Suprapubic skin (tissue), 4 donors: Measurements from ENCODE around the gene USP32. TPM values are rescaled to one million over a fixed set of nuclear protein-coding genes. Genes with fewer than 3 reads are reported as not detected.

Experiments
- DNase-seq, 2 donors: peaks; one replicate each; pipeline ENCODE4 v3.0.0-alpha.2; 2019; ENCODE audit warnings: low spot score in 2 of 2
- H3K27ac ChIP-seq: fragments of 200-600 bp; sonication (generic); one replicate; pipeline ENCODE4 v1.5.1; 2019
- H3K27me3 ChIP-seq: fragments of 200-600 bp; sonication (generic); one replicate; pipeline ENCODE4 v1.5.1; 2019
- H3K36me3 ChIP-seq: fragments of 200-600 bp; sonication (generic); one replicate; pipeline ENCODE4 v1.5.1; 2019
- H3K4me1 ChIP-seq: fragments of 200-600 bp; sonication (generic); one replicate; pipeline ENCODE4 v1.5.1; 2019
- H3K4me3 ChIP-seq: fragments of 200-600 bp; sonication (generic); one replicate; pipeline ENCODE4 v1.5.1; 2019; ENCODE audit warnings: mild to moderate bottlenecking
- H3K9me3 ChIP-seq: fragments of 200-600 bp; sonication (generic); one replicate; pipeline ENCODE4 v1.5.1; 2019
- EP300 ChIP-seq: sonication (generic); formaldehyde crosslinking; IDR thresholded peaks from one replicate; pipeline ENCODE4 v1.6.1; 2017; ENCODE audit warnings: antibody characterized with exemption
- POLR2A ChIP-seq, 2 donors: fragments of 450-650 bp; IDR thresholded peaks; one replicate each; pipeline ENCODE4 v1.6.1; 2017; ENCODE audit warnings: antibody characterized with exemption in 2 of 2, mild to moderate bottlenecking in 2 of 2, moderate library complexity in 2 of 2
- POLR2AphosphoS5 ChIP-seq, 3 donors: sonication (generic); formaldehyde crosslinking; IDR thresholded peaks; one replicate each; pipeline ENCODE4 v1.6.1; 2017; ENCODE audit warnings: antibody characterized with exemption in 3 of 3
- WGBS: methylation state at CpG from one replicate; pipeline ENCODE4 v1.1.5; 2018; 5-methylcytosine and 5-hydroxymethylcytosine counted together
- total RNA-seq, 4 donors: library from RNA; depleted of rRNA; stranded (reverse); fragments of >200 nt; gene quantifications; one replicate each; pipeline ENCODE4 v1.1.0, GENCODE V29; 2016
- TF ChIP-seq, protein P1 (sequence below), 2 donors: fragments of 200-600 bp in 1 of 2; fragments of 450-650 bp in 1 of 2; sonication (generic) in 1 of 2; IDR thresholded peaks; one replicate each; pipeline ENCODE4 v1.5.1; 2016 to 2019; ENCODE audit warnings: antibody characterized with exemption in 2 of 2, mild to moderate bottlenecking in 1 of 2, moderate library complexity in 1 of 2

Gene USP32
- total RNA-seq, 4 donors from 2014 or later = 58.3 to 74.5 (median 62.0) TPM

DNA sequence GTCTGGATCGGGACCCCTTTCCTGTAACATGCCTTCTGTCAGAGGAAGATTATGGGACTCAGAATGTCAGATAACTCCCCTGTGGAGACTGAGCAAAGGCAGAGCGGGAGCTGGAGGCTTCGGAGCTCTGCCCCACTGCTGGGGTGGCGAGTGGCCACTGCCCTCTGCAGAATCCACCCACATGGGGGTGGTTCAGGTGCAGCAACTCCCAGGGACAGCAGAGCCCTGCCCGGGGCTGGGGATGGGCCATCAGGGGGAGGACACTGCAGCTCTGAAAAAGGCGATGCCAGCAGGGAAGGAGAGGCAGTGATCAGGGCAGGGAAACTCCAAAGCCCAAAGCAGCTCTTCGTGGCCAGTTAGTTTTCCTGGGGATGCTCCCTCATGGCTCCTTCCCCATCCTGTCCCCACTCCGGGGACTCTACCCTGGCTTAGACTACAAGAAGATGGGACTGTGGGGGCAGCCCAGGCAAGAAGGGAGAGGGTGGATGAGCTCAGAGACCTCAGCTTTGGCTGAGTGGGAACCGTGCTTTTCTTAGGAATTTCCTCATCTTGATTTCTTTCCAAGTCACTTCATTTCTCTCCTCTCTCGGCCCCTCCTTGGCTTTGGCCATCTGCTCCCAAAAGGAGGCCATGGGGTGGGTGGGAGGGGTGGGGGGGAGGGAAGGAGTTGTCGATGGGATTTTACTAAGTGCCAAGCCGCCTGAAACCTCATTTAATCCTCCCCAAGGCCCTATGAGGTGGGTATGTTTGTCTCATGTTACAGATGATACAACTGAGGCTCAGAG, 238.1 kb downstream of the USP32 start:
- Histone ChIP-seq H3K4me3 (no peak overlapping the region), H3K27me3 (peaks cover 74% of the 10 kb centered on the region), H3K9me3 (no peaks in the 10 kb centered on the region), H3K36me3 (no peaks in the 10 kb centered on the region), H3K27ac (no peak overlapping the region), H3K4me1 (peaks cover 32% of the 10 kb centered on the region)
- DNase-seq = peak in 1 of 2 donors; percentile 25
- WGBS = 48% methylated on average over 12 of the region's 12 CpGs
- TF ChIP-seq POLR2A (IDR thresholded peaks at IDR 0.05) (no peak), EP300 (no peak), POLR2AphosphoS5 (IDR thresholded peaks at IDR 0.05) (no peak)
- TF ChIP-seq, protein P1, sequence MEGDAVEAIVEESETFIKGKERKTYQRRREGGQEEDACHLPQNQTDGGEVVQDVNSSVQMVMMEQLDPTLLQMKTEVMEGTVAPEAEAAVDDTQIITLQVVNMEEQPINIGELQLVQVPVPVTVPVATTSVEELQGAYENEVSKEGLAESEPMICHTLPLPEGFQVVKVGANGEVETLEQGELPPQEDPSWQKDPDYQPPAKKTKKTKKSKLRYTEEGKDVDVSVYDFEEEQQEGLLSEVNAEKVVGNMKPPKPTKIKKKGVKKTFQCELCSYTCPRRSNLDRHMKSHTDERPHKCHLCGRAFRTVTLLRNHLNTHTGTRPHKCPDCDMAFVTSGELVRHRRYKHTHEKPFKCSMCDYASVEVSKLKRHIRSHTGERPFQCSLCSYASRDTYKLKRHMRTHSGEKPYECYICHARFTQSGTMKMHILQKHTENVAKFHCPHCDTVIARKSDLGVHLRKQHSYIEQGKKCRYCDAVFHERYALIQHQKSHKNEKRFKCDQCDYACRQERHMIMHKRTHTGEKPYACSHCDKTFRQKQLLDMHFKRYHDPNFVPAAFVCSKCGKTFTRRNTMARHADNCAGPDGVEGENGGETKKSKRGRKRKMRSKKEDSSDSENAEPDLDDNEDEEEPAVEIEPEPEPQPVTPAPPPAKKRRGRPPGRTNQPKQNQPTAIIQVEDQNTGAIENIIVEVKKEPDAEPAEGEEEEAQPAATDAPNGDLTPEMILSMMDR (IDR thresholded peaks at IDR 0.05) = no peak

DNA sequence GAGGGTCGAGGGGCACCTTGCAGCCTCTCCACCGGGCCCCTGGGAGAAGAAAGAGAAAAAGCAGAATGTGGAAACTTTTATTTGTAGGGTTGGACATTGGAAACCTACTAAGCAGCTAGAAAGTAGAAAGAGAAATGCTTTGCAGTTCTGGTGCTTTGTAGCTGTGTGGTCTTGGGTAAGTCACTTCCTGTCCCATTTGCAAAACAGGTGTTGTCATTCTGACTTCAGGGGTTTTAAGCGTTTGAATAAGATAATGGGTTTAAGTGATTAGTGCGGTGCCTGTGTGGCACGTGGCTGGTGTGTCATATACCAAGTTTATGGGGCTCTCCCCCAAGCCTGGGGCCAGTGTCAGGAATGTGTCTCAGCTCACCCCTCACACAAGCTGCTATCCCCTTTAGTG, 240.6 kb downstream of the USP32 start:
- TF ChIP-seq EP300 (no peak), POLR2AphosphoS5 (IDR thresholded peaks at IDR 0.05) (no peak), POLR2A (IDR thresholded peaks at IDR 0.05) (no peak)
- TF ChIP-seq, protein P1 (IDR thresholded peaks at IDR 0.05) = no peak
- no peaks in the 10 kb centered on the region for H3K9me3 ChIP-seq
- peaks cover 74% of the 10 kb centered on the region for H3K27me3 ChIP-seq
- no peak overlapping the region for H3K27ac ChIP-seq
- no peak for DNase-seq
- WGBS = 45% methylated on average over 5 of the region's 5 CpGs
- H3K4me1 ChIP-seq = peaks cover 32% of the 10 kb centered on the region
- no peaks in the 10 kb centered on the region for H3K36me3 ChIP-seq
- no peak overlapping the region for H3K4me3 ChIP-seq

DNA sequence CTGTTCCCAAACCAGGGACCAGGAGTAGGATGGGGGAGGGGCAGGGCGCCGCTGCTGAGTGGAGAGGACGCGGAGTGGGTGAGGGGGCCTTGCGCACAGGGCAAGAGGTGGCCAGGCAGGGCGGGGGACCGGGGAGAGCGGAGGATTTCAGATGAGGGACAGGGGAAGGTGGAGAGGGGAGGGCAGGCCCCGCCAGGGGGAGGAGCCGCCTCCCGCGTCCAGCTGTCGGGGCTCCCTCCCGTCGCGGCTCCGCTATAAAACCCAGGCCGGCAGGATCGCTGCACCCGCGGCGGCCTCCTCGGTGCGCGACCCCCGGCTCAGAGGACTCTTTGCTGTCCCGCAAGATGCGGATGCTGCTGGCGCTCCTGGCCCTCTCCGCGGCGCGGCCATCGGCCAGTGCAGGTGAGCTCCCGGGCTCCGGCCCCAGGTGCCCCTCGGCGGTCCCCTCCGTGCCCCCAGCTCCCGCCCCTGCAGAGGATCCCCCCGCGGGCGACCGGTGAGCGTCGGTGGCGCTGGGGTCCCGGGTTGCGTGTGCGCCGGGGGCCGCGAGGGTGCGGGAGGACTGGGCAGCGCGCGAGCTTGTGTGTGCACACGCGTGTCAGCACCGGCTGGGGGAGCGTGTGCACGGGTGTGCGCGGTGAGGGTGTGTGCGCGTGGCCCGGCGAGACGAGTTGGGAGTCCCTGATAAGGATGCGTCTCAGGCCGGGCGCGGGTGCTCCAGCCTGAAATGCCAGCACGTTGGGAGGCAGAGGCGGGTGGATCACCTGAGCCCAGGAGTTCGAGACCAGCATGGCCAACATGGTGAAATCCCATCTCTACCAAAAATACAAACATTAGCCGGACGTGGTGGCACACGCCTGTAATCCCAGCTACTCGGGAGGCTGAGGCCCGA, 242.0 kb downstream of the USP32 start, which contains the start of gene CA4:
CA4 (plus strand) TSS at position 283 of the 892 bp plus-strand sequence; CDS start at position 345, 62 bp downstream.
- Histone ChIP-seq H3K27me3 (peaks cover 85% of the 10 kb centered on the region), H3K4me1 (peaks cover 32% of the 10 kb centered on the region), H3K9me3 (no peaks in the 10 kb centered on the region), H3K4me3 (peak within 1 kb of the TSS; percentile 36), H3K36me3 (no peaks in the 10 kb centered on the region), H3K27ac (no peak within 1 kb of the TSS)
- WGBS = 10% methylated on average over 8 of the region's 81 CpGs
- TF ChIP-seq POLR2AphosphoS5 (IDR thresholded peaks at IDR 0.05) (no peak), POLR2A (IDR thresholded peaks at IDR 0.05) (no peak), EP300 (no peak)
- TF ChIP-seq, protein P1 (IDR thresholded peaks at IDR 0.05) = no peak
- DNase-seq = no peak

DNA sequence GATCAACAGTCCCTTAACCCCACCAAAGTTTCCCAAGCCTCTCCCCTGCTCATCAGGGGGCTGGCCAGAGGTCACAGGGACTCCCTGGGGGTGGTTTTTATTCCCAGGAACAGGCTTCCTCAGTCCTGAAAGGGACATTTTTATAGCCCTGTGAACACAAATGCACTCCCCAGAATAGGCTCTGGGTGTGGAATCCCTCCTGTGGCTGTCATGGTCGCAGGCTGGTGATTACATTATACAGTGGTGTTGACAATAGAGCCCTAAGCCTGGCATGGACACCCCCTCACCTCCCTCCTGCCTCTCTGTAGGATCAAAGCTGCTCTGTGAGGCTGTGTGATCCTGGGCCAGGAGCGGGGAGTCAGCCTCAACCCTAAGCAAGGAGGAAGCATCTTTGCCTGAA, 243.6 kb downstream of the USP32 start:
- 60% methylated on average over 2 of the region's 2 CpGs for WGBS
- Histone ChIP-seq H3K27me3 (peaks cover 84% of the 10 kb centered on the region), H3K9me3 (no peaks in the 10 kb centered on the region), H3K4me3 (no peak overlapping the region), H3K27ac (no peak overlapping the region), H3K36me3 (no peaks in the 10 kb centered on the region), H3K4me1 (peaks cover 19% of the 10 kb centered on the region)
- TF ChIP-seq EP300 (no peak), POLR2AphosphoS5 (IDR thresholded peaks at IDR 0.05) (no peak), POLR2A (IDR thresholded peaks at IDR 0.05) (no peak)
- TF ChIP-seq, protein P1 (IDR thresholded peaks at IDR 0.05) = no peak
- no peak for DNase-seq
